Fibroblast of lung (primary cell): ENCODE measurements around the gene STMN3. TPM values are rescaled to one million over a fixed set of nuclear protein-coding genes. Genes with fewer than 3 reads are reported as not detected.

Experiments used
- DNase-seq, 2 donors: peaks; one replicate each; pipeline versions ENCODE4 v3.0.0 to v3.0.0-alpha.2; 2010; ENCODE audit warnings: low read depth in 2 of 2
- H2AFZ ChIP-seq: 2 replicates; pipeline ENCODE4 v1.5.1; 2012; ENCODE audit warnings: low read length, control low read depth, inconsistent platforms
- H3K27ac ChIP-seq: 2 replicates; pipeline ENCODE4 v1.5.1; 2011; ENCODE audit warnings: low read length, control low read depth; ENCODE audit not compliant: insufficient read depth
- H3K27me3 ChIP-seq: 2 replicates; pipeline ENCODE4 v1.5.1; 2011; ENCODE audit warnings: mild to moderate bottlenecking, low read length; ENCODE audit not compliant: control insufficient read depth, insufficient read depth
- H3K36me3 ChIP-seq: 2 replicates; pipeline ENCODE4 v1.5.1; 2011; ENCODE audit warnings: low read length; ENCODE audit not compliant: control insufficient read depth, insufficient read depth
- H3K4me1 ChIP-seq: 2 replicates; pipeline ENCODE4 v1.5.1; 2011; ENCODE audit warnings: low read length; ENCODE audit not compliant: control insufficient read depth, insufficient read depth; ENCODE audit errors: extremely low read depth
- H3K4me2 ChIP-seq: 2 replicates; pipeline ENCODE4 v1.5.1; 2011; ENCODE audit warnings: low read length, control low read depth; ENCODE audit not compliant: insufficient read depth; ENCODE audit errors: extremely low read depth
- H3K4me3 ChIP-seq, 4 experiments: fragments of 200-600 bp in 1 of 4; sonication (generic) in 1 of 4; replicated peaks in 1 of 4; 2 replicates each; pipeline ENCODE4 v1.5.1; 2011 to 2016; ENCODE audit warnings: low read length in 4 of 4, low read depth in 3 of 4, mild to moderate bottlenecking in 3 of 4, control low read depth in 2 of 4, inconsistent platforms in 1 of 4, mixed read lengths in 1 of 4; ENCODE audit not compliant: insufficient read depth in 1 of 4; ENCODE audit errors: control extremely low read depth in 1 of 4
- H3K79me2 ChIP-seq: 2 replicates; pipeline ENCODE4 v1.5.1; 2012; ENCODE audit warnings: mild to moderate bottlenecking, low read length, inconsistent platforms; ENCODE audit not compliant: control insufficient read depth, insufficient read depth
- H3K9ac ChIP-seq: 2 replicates; pipeline ENCODE4 v1.5.1; 2011; ENCODE audit warnings: mild to moderate bottlenecking, low read length, control low read depth; ENCODE audit not compliant: insufficient read depth
- H3K9me3 ChIP-seq: 2 replicates; pipeline ENCODE4 v1.5.1; 2012; ENCODE audit warnings: low read depth, low read length; ENCODE audit not compliant: control insufficient read depth, insufficient read depth
- H4K20me1 ChIP-seq: 2 replicates; pipeline ENCODE4 v1.5.1; 2011; ENCODE audit warnings: low read length; ENCODE audit not compliant: control insufficient read depth, insufficient read depth; ENCODE audit errors: extremely low read depth
- CTCF ChIP-seq, 2 donors: IDR thresholded peaks in 1 of 2; conservative IDR thresholded peaks in 1 of 2; 1 replicate in 1 of 2; 2 replicates in 1 of 2; pipeline ENCODE4 v1.5.1; 2011 to 2012; ENCODE audit warnings: low read length in 2 of 2, control low read depth in 1 of 2, inconsistent platforms in 1 of 2, low read depth in 1 of 2, mild to moderate bottlenecking in 1 of 2
- EZH2 ChIP-seq: IDR thresholded peaks from 2 replicates; pipeline ENCODE4 v1.5.1; 2012; ENCODE audit warnings: low read length, control low read depth, mild to moderate bottlenecking; ENCODE audit errors: missing control alignments
- polyA plus RNA-seq, 2 donors: library from polyadenylated mRNA; depleted of rRNA in 1 of 2; stranded (reverse) in 1 of 2; unstranded in 1 of 2; fragments of >200 nt; gene quantifications; 2 replicates each; pipeline ENCODE4 v1.2.1, GENCODE V29; 2011 to 2012; ENCODE audit warnings: missing spikeins in 1 of 2
- total RNA-seq: library from RNA; depleted of rRNA; stranded (reverse); fragments of >200 nt; gene quantifications from 2 replicates; pipeline ENCODE4 v1.2.1, GENCODE V29; 2014

STMN3 gene
- total and polyA plus RNA-seq, 2 donors (not counting 1 experiment from before 2014, with no cell fraction given) = 3.7 to 34.3 TPM

GRCh38 chr20:63656451-63656850, 3.2 kb upstream of the STMN3 start:
- H3K9me3 ChIP-seq = no peaks in the 10 kb centered on the region
- H3K79me2 ChIP-seq = peaks cover 25% of the 10 kb centered on the region
- no peak overlapping the region for H2AFZ ChIP-seq
- DNase-seq = peak in 1 of 2 donors; percentile 16
- peaks cover 4% of the 10 kb centered on the region for H3K36me3 ChIP-seq
- TF ChIP-seq EZH2 (no peak), CTCF (conservative IDR thresholded peaks at IDR 0.05 in 1 of 2, IDR thresholded peaks at IDR 0.05 in 1 of 2; ENCODE audit: low read depth in 1 of 2, low read length in 2 of 2) (no peak)
- H3K9ac ChIP-seq = no peak overlapping the region
- H3K4me1 ChIP-seq = peaks cover 7% of the 10 kb centered on the region
- H3K27ac ChIP-seq = no peak overlapping the region
- no peaks in the 10 kb centered on the region for H4K20me1 ChIP-seq
- H3K4me2 ChIP-seq = no peak overlapping the region
- no peaks in the 10 kb centered on the region for H3K27me3 ChIP-seq
- no peak overlapping the region for H3K4me3 ChIP-seq

- H3K4me2 ChIP-seq = no peak overlapping the region
- DNase-seq = no peak
- no peak overlapping the region for H3K9ac ChIP-seq
- H3K4me3 ChIP-seq = no peak overlapping the region
- H3K9me3 ChIP-seq = no peaks in the 10 kb centered on the region
- H3K79me2 ChIP-seq = peaks cover 16% of the 10 kb centered on the region
- H4K20me1 ChIP-seq = no peaks in the 10 kb centered on the region
- H3K27me3 ChIP-seq = no peaks in the 10 kb centered on the region
- H3K36me3 ChIP-seq = no peaks in the 10 kb centered on the region
- TF ChIP-seq CTCF (conservative IDR thresholded peaks at IDR 0.05 in 1 of 2, IDR thresholded peaks at IDR 0.05 in 1 of 2; ENCODE audit: low read depth in 1 of 2, low read length in 2 of 2) = no peak
- no peak for TF ChIP-seq EZH2
- no peak overlapping the region for H2AFZ ChIP-seq
- H3K4me1 ChIP-seq = peaks cover 7% of the 10 kb centered on the region
- no peak overlapping the region for H3K27ac ChIP-seq
Measured at GRCh38 chr20:63655249-63655648, 2.0 kb upstream of the STMN3 start.

GRCh38 chr20:63653974-63654668, 897 bp upstream of the STMN3 start:
- Histone ChIP-seq H3K36me3 (no peaks in the 10 kb centered on the region), H3K4me3 (peak overlapping the region in 2 of 4 experiments; percentile 27 to 55), H3K27me3 (no peaks in the 10 kb centered on the region), H3K4me1 (no peaks in the 10 kb centered on the region), H4K20me1 (no peaks in the 10 kb centered on the region), H3K9ac (no peak overlapping the region), H3K27ac (no peak overlapping the region), H3K79me2 (peaks cover 6% of the 10 kb centered on the region), H3K4me2 (peak overlapping the region; percentile 59), H3K9me3 (no peaks in the 10 kb centered on the region), H2AFZ (no peak overlapping the region)
- no peak for DNase-seq
- TF ChIP-seq CTCF (conservative IDR thresholded peaks at IDR 0.05 in 1 of 2, IDR thresholded peaks at IDR 0.05 in 1 of 2; ENCODE audit: low read depth in 1 of 2, low read length in 2 of 2) (no peak), EZH2 (no peak)
